Keratinocyte (primary cell): ENCODE measurements around the gene CFAP206. TPM values are rescaled to one million over a fixed set of nuclear protein-coding genes. Genes with fewer than 3 reads are reported as not detected.

Source experiments
- DNase-seq: peaks from one replicate; pipeline ENCODE4 v3.0.0-alpha.2; 2011; ENCODE audit warnings: low read depth, missing footprints, low spot score
- FAIRE-seq: peaks from 2 replicates; lab custom pipeline; 2011; peaks lifted over from hg19 to GRCh38; lab: Jason Lieb, UNC
- H2AFZ ChIP-seq: 2 replicates; pipeline ENCODE4 v1.6.0; 2012; ENCODE audit warnings: low read length, control low read depth, inconsistent platforms; ENCODE audit not compliant: control insufficient read depth
- H3K27ac ChIP-seq: 2 replicates; pipeline ENCODE4 v1.5.1; 2011; ENCODE audit warnings: low read length; ENCODE audit not compliant: control insufficient read depth, insufficient read depth
- H3K27me3 ChIP-seq: 3 replicates; pipeline ENCODE4 v1.6.0; 2011; ENCODE audit warnings: low read length; ENCODE audit not compliant: control insufficient read depth, insufficient read depth; ENCODE audit errors: extremely low read depth
- H3K36me3 ChIP-seq, 2 experiments: 2 replicates in 1 of 2; 3 replicates in 1 of 2; pipeline ENCODE4 v1.5.1; 2011; ENCODE audit warnings: low read length in 2 of 2, mild to moderate bottlenecking in 1 of 2; ENCODE audit not compliant: control insufficient read depth in 2 of 2, insufficient read depth in 2 of 2; ENCODE audit errors: extremely low read depth in 1 of 2
- H3K4me1 ChIP-seq: 3 replicates; pipeline ENCODE4 v1.5.1; 2011; ENCODE audit warnings: low read length; ENCODE audit not compliant: control insufficient read depth, insufficient read depth; ENCODE audit errors: extremely low read depth
- H3K4me2 ChIP-seq: 3 replicates; pipeline ENCODE4 v1.6.0; 2011; ENCODE audit warnings: low read depth, low read length; ENCODE audit not compliant: control insufficient read depth, insufficient read depth; ENCODE audit errors: extremely low read depth
- H3K4me3 ChIP-seq, 3 experiments: fragments of 200-600 bp in 1 of 3; sonication (generic) in 1 of 3; 2 replicates in 2 of 3; 3 replicates in 1 of 3; pipeline ENCODE4 v1.5.1; 2011 to 2016; ENCODE audit warnings: low read length in 3 of 3, mild to moderate bottlenecking in 3 of 3, control low read depth in 2 of 3, inconsistent platforms in 1 of 3, low read depth in 1 of 3, mixed read lengths in 1 of 3, mixed run types in 1 of 3, moderate library complexity in 1 of 3; ENCODE audit not compliant: control insufficient read depth in 2 of 3, insufficient read depth in 2 of 3; ENCODE audit errors: extremely low read depth in 1 of 3
- H3K79me2 ChIP-seq: 2 replicates; pipeline ENCODE4 v1.6.0; 2012; ENCODE audit warnings: low read length; ENCODE audit not compliant: control insufficient read depth, insufficient read depth
- H3K9ac ChIP-seq: 3 replicates; pipeline ENCODE4 v1.6.0; 2011; ENCODE audit warnings: low read length; ENCODE audit not compliant: control insufficient read depth, insufficient read depth; ENCODE audit errors: extremely low read depth
- H3K9me1 ChIP-seq: 3 replicates; pipeline ENCODE4 v1.6.0; 2011; ENCODE audit warnings: low read length; ENCODE audit not compliant: control insufficient read depth, insufficient read depth; ENCODE audit errors: extremely low read depth
- H3K9me3 ChIP-seq: 2 replicates; pipeline ENCODE4 v1.5.1; 2012; ENCODE audit warnings: low read depth, low read length; ENCODE audit not compliant: control insufficient read depth
- H4K20me1 ChIP-seq: 3 replicates; pipeline ENCODE4 v1.6.0; 2011; ENCODE audit warnings: low read length; ENCODE audit not compliant: control insufficient read depth, insufficient read depth; ENCODE audit errors: extremely low read depth
- EZH2 ChIP-seq: IDR thresholded peaks from one replicate; pipeline ENCODE4 v1.6.1; 2012; ENCODE audit warnings: inconsistent platforms, mild to moderate bottlenecking, low read length, moderate library complexity
- dilution Hi-C: fragments of 300-500 bp; cut with MboI; formaldehyde crosslinking; loops from one replicate; pipeline ENCODE4 v1.7.0; 2020; ENCODE audit warnings: low sequenced_read_pairs; ENCODE audit not compliant: extremely low pct_ligation_motif_present
- polyA plus RNA-seq, 5 experiments: library from polyadenylated mRNA; depleted of rRNA in 3 of 5; stranded (reverse) in 3 of 5; stranded (forward) in 1 of 5; unstranded in 1 of 5; fragments of >200 nt; gene quantifications; 1 replicate in 1 of 5; 2 replicates in 3 of 5; 3 replicates in 1 of 5; pipeline versions ENCODE4 v1.2.1 to v1.2.3, GENCODE V29; 2011 to 2012; ENCODE audit warnings: missing spikeins in 2 of 5, low read depth in 1 of 5, low replicate concordance in 1 of 5
- TF ChIP-seq, protein P1 (sequence below), 3 experiments: IDR thresholded peaks in 1 of 3; conservative IDR thresholded peaks in 1 of 3; optimal IDR thresholded peaks in 1 of 3; 2 replicates in 2 of 3; 3 replicates in 1 of 3; pipeline versions ENCODE3 to v1.5.1; 2011; ENCODE audit warnings: low read length in 3 of 3, mild to moderate bottlenecking in 3 of 3, moderate library complexity in 2 of 3, control low read depth in 1 of 3, inconsistent platforms in 1 of 3; ENCODE audit not compliant: insufficient read depth in 2 of 3; ENCODE audit errors: extremely low read depth in 1 of 3

CFAP206 gene
- polyA plus RNA-seq, 1 donor (not counting 4 experiments of a cell fraction or from before 2014, with no cell fraction given), result 0.18 TPM

DNA sequence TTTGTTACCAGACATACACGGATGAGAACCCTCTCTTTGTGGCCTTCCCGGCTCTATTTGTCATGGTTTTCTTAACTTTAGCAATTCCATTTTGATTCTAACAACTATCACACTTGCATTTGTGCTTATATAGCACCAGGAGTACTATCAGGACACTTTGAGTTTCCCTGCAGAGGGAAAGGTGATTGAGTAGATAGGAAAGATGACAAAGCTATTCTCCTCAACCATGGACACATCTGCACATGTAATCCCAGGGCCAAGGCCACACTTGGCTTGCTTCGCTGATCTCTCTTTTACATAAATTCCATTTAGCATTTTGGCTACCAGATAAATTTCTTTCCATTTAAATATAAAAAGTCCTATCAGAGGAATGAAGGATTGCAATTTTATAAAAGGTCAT, 23.3 kb upstream of the CFAP206 start:
- Histone ChIP-seq H3K4me3 (no peak overlapping the region), H4K20me1 (no peaks in the 10 kb centered on the region), H3K9ac (no peak overlapping the region), H3K9me3 (no peaks in the 10 kb centered on the region), H3K36me3 (no peaks in the 10 kb centered on the region), H3K4me1 (no peaks in the 10 kb centered on the region), H3K4me2 (no peak overlapping the region), H2AFZ (no peak overlapping the region), H3K27ac (no peak overlapping the region), H3K79me2 (no peaks in the 10 kb centered on the region), H3K27me3 (no peaks in the 10 kb centered on the region), H3K9me1 (no peaks in the 10 kb centered on the region)
- dilution Hi-C loops, result no loop called here
- DNase-seq, result no peak
- TF ChIP-seq, protein P1, sequence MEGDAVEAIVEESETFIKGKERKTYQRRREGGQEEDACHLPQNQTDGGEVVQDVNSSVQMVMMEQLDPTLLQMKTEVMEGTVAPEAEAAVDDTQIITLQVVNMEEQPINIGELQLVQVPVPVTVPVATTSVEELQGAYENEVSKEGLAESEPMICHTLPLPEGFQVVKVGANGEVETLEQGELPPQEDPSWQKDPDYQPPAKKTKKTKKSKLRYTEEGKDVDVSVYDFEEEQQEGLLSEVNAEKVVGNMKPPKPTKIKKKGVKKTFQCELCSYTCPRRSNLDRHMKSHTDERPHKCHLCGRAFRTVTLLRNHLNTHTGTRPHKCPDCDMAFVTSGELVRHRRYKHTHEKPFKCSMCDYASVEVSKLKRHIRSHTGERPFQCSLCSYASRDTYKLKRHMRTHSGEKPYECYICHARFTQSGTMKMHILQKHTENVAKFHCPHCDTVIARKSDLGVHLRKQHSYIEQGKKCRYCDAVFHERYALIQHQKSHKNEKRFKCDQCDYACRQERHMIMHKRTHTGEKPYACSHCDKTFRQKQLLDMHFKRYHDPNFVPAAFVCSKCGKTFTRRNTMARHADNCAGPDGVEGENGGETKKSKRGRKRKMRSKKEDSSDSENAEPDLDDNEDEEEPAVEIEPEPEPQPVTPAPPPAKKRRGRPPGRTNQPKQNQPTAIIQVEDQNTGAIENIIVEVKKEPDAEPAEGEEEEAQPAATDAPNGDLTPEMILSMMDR (optimal IDR thresholded peaks at IDR 0.05 in 1 of 3, IDR thresholded peaks at IDR 0.05 in 1 of 3, conservative IDR thresholded peaks at IDR 0.05 in 1 of 3; ENCODE audit: extremely low read depth in 1 of 3, insufficient read depth in 2 of 3, low read length in 3 of 3), result no peak
- TF ChIP-seq EZH2, result no peak
- no peak for FAIRE-seq

DNA sequence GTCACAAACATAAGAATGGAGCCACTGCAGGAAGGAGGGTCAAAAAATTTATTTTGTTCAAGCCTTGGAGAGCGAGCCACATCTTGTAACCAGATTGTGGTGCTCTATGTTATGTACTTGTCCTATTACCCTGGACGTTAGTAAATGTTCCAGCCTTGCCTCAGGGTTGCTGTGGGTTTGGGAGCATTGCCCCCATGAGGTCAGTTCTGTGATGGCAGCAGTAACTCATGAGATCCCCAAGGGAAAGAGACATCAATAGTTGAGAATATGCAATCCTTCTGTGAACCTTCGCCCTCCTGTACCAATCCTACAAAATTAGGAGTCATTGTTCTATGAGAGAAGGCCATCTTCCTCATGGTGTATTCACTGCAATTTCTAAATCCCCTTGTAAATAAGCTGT, 16.4 kb upstream of the CFAP206 start:
- no peaks in the 10 kb centered on the region for H3K4me1 ChIP-seq
- FAIRE-seq (no peak), DNase-seq (no peak)
- H3K9me1 ChIP-seq, result no peaks in the 10 kb centered on the region
- no peaks in the 10 kb centered on the region for H4K20me1 ChIP-seq
- no peaks in the 10 kb centered on the region for H3K27me3 ChIP-seq
- no peak overlapping the region for H3K4me3 ChIP-seq
- H3K27ac ChIP-seq, result no peak overlapping the region
- no peak overlapping the region for H3K4me2 ChIP-seq
- no peak overlapping the region for H3K9ac ChIP-seq
- dilution Hi-C loops, result no loop called here
- H3K79me2 ChIP-seq, result no peaks in the 10 kb centered on the region
- no peak overlapping the region for H2AFZ ChIP-seq
- no peaks in the 10 kb centered on the region for H3K9me3 ChIP-seq
- H3K36me3 ChIP-seq, result no peaks in the 10 kb centered on the region
- no peak for TF ChIP-seq EZH2
- TF ChIP-seq, protein P1 (optimal IDR thresholded peaks at IDR 0.05 in 1 of 3, IDR thresholded peaks at IDR 0.05 in 1 of 3, conservative IDR thresholded peaks at IDR 0.05 in 1 of 3; ENCODE audit: extremely low read depth in 1 of 3, insufficient read depth in 2 of 3, low read length in 3 of 3), result peak; percentile 42 to 70 (median 44)
